ENCODE results near the gene FAM3A. TPM values are rescaled to one million over a fixed set of nuclear protein-coding genes. Genes with fewer than 3 reads are reported as not detected.

FAM3A gene
- total RNA-seq, 4 donors from 2014 or later = 18.2 to 117 (median 101) TPM

GRCh38 chrX:154526901-154527675 is 11.1 kb upstream of the FAM3A start:
- H3K36me3 ChIP-seq = peaks cover 0 to 4% (median 0%) of the 10 kb centered on the region in 3 donors
- DNase-seq = peak; percentile 71 to 90 (median 80)
- H3K4me1 ChIP-seq = peaks cover 0 to 4% (median 0%) of the 10 kb centered on the region in 4 donors
- H3K27ac ChIP-seq = peak overlapping the region; percentile 49 to 73 (median 66)
- H3K27me3 ChIP-seq = no peaks in the 10 kb centered on the region
- no peaks in the 10 kb centered on the region for H3K9me3 ChIP-seq
- peak overlapping the region in 2 of 4 donors; percentile 39 to 42 for H3K4me3 ChIP-seq
- TF ChIP-seq POLR2A (IDR thresholded peaks at IDR 0.05) (no peak), CTCF (IDR thresholded peaks at IDR 0.05) (peak in 5 of 6 experiments; percentile 23 to 61 (median 57))

- no peaks in the 10 kb centered on the region for H3K9me3 ChIP-seq
- no peaks in the 10 kb centered on the region for H3K27me3 ChIP-seq
- TF ChIP-seq POLR2A (IDR thresholded peaks at IDR 0.05) (no peak), CTCF (IDR thresholded peaks at IDR 0.05) (no peak)
- DNase-seq = no peak
- H3K4me3 ChIP-seq = no peak overlapping the region
- H3K27ac ChIP-seq = no peak overlapping the region
- no peaks in the 10 kb centered on the region for H3K36me3 ChIP-seq
- H3K4me1 ChIP-seq = peaks cover 0 to 4% (median 0%) of the 10 kb centered on the region in 4 donors
Observed at GRCh38 chrX:154525606-154526490, 9.8 kb upstream of the FAM3A start.

- Histone ChIP-seq H3K36me3 (no peaks in the 10 kb centered on the region), H3K27ac (no peak overlapping the region), H3K9me3 (no peaks in the 10 kb centered on the region), H3K27me3 (no peaks in the 10 kb centered on the region), H3K4me1 (peaks cover 0 to 11% (median 0%) of the 10 kb centered on the region in 4 donors), H3K4me3 (no peak overlapping the region)
- no peak for DNase-seq
- TF ChIP-seq CTCF (IDR thresholded peaks at IDR 0.05) (no peak), POLR2A (IDR thresholded peaks at IDR 0.05) (no peak)
Observed at GRCh38 chrX:154519389-154519788, 3.4 kb upstream of the FAM3A start.

GRCh38 chrX:154517101-154517781 is 1.2 kb upstream of the FAM3A start:
- Histone ChIP-seq H3K36me3 (no peaks in the 10 kb centered on the region), H3K27ac (peak overlapping the region; percentile 84 to 98 (median 91)), H3K9me3 (no peaks in the 10 kb centered on the region), H3K4me1 (peaks cover 0 to 11% (median 0%) of the 10 kb centered on the region in 4 donors), H3K4me3 (peak overlapping the region; percentile 60 to 85 (median 78)), H3K27me3 (no peaks in the 10 kb centered on the region)
- no peak for DNase-seq
- no peak for TF ChIP-seq CTCF (IDR thresholded peaks at IDR 0.05)
- no peak for TF ChIP-seq POLR2A (IDR thresholded peaks at IDR 0.05)

GRCh38 chrX:154516656-154517100 is 646 bp upstream of the FAM3A start:
- Histone ChIP-seq H3K36me3 (no peaks in the 10 kb centered on the region), H3K4me3 (peak overlapping the region; percentile 60 to 85 (median 78)), H3K27me3 (no peaks in the 10 kb centered on the region), H3K9me3 (no peaks in the 10 kb centered on the region), H3K27ac (peak overlapping the region; percentile 84 to 98 (median 91)), H3K4me1 (peaks cover 0 to 11% (median 0%) of the 10 kb centered on the region in 4 donors)
- no peak for TF ChIP-seq CTCF (IDR thresholded peaks at IDR 0.05)
- TF ChIP-seq POLR2A (IDR thresholded peaks at IDR 0.05) = no peak
- DNase-seq = no peak
